GM08714 (cell line): ENCODE results near the gene CAMK1.

ENCODE experiments used
- H3K4me3 ChIP-seq: fragments of 200-500 bp; sonication (Bioruptor generic); 2 replicates; pipeline ENCODE4 v1.5.1; 2014; ENCODE audit warnings: mild to moderate bottlenecking, low read length, inconsistent platforms
- ZNF274 ChIP-seq: IDR thresholded peaks from 2 replicates; pipeline ENCODE4 v1.6.1; 2012; ENCODE audit warnings: mild to moderate bottlenecking, low read depth, low read length

Gene CAMK1

GRCh38 chr3:9727041-9727595, 42.6 kb downstream of the CAMK1 start:
- H3K4me3 ChIP-seq = no peak overlapping the region
- TF ChIP-seq ZNF274 = no peak

GRCh38 chr3:9725775-9726515, 43.8 kb downstream of the CAMK1 start:
- TF ChIP-seq ZNF274 = no peak
- no peak overlapping the region for H3K4me3 ChIP-seq

DNA sequence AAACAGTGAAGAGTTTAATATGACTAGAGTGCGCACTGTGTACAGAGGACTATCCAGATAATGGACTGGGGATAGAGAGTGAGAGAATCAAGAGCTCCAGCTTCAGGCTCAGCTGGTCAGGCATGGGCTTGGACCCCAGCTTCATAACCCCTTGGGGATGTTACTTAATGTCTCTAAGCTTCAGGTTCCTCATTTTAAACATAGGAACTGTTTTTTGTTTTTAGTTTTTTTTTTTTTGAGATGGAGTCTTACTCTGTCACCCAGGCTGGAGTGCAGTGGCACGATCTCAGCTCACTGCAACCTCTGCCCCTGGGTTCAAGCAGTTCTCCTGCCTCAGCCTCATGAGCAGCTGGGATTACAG, 48.1 kb downstream of the CAMK1 start:
- TF ChIP-seq ZNF274 = no peak
- no peak overlapping the region for H3K4me3 ChIP-seq

DNA sequence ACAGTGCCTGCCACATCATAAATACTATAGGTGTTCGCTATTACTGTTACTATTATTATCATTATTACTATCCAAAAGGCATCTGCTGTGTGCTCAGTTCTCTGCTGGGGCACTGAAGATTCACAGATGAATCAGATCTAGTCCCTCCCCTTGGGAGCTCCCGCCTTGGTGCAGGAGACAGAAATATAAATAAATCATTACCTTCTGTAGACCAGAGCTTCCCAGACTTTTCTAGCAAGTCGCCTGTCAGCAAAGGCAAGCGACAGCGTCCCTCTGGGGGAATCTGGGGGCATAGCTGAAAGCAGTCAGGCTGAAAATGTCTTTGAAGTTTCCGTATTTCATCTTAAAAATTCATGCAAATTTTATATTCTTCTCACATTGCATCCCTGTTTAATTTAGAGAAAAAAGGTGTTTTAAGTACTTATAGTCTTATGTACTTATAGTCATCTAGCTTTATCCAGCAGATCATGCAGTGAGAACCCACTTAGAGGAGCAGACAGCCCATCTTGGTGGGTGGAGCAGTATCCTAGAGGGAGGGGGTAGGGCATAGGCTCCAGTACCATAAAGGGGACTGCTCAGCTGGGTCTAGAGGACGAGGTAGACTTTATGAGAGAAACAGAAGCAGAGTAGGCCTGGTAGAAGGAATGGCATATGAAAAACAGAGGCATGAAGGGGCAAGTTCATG, 48.6 kb downstream of the CAMK1 start:
- no peak for TF ChIP-seq ZNF274
- no peak overlapping the region for H3K4me3 ChIP-seq

DNA sequence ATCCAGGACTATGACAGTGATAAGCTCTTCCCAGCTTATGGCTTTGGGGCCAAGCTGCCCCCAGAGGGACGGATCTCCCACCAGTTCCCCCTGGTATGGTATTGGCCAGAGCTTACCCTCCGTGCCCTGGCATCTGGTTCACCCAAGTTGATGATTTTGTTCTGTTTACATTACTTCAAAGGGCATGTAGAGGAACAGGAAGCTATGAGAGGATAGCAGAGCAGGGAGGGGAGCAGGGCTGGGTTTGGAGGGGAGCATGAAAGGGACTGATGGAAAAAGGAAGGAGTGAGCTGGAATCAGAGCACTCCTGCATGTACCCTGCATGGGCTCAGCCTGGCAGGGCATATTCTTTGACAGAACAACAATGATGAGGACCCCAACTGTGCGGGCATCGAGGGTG, 51.6 kb downstream of the CAMK1 start:
- no peak overlapping the region for H3K4me3 ChIP-seq
- TF ChIP-seq ZNF274 = no peak

DNA sequence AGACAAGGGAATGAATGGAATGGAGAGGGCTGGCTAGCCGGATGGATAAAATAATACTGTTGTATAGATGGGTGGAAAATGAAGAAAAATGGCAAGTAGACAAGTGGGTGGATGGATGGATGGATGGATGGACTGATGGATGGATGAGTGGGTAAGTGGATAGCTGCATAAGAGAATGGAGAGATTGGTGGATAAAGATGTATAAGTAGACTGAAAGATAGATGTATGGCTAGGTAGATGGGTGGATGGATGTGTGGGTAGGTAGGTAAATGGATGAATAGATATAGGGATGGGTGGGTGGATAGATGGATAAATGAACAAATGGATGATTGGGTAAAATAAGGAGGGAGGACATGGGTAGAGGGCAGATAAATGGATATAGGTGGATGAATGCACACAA, 52.2 kb downstream of the CAMK1 start:
- no peak for TF ChIP-seq ZNF274
- no peak overlapping the region for H3K4me3 ChIP-seq

GRCh38 chr3:9716801-9717555, 52.8 kb downstream of the CAMK1 start:
- H3K4me3 ChIP-seq = no peak overlapping the region
- TF ChIP-seq ZNF274 = no peak

DNA sequence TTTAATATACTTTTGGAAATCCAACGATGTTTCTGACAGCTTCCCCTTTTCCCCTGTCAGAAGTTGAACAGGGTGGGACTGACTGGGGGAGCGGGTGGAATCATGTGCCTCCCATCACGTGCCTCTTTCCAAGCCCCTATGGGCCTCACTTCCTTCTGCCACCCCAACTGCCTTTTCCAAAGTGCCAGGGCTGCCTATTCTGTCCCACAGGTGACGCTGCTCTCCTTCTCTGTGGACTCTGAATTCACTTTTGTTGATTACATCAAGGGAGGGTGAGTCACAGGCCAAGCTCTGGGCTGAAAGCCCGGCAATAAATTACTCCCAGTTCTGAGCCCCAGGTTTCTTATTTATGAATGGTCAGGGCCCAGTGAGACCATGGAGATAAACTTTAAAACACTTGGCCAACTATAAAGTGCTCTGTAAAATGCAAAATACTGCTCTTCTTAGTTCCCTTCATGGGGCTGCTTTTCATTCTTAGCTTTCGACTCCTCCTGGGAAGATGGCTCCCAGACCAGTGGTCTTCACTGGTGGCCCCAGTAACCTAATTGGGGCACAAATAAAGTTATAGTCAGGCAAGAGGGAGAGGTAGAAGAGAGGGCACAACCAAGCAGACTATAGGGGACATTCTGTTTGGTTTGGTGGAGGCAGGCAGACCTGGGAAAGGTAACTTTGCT, 53.8 kb downstream of the CAMK1 start:
- no peak overlapping the region for H3K4me3 ChIP-seq
- TF ChIP-seq ZNF274 = no peak

- no peak for TF ChIP-seq ZNF274
- no peak overlapping the region for H3K4me3 ChIP-seq
These were observed 54.6 kb downstream of the CAMK1 start for GRCh38 chr3:9715136-9715535.

DNA sequence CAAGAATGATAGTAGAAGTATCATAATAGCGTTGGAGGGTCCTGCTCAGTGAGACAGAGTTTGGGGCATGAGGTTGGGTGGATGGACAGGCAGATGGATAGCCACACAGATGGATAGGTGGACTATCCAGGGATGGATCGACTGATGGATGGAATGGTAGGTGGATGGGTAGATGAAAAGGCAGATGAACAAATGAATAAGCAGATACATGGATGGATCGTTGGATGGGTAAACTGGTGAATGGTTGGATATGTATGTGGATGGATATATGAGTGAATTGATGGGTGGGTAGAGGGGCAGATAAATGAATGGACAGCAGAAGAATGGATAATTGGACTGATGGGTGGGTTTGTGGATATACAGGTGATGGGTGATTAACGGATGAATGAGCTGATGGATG, 56.6 kb downstream of the CAMK1 start:
- H3K4me3 ChIP-seq = no peak overlapping the region
- TF ChIP-seq ZNF274 = no peak

DNA sequence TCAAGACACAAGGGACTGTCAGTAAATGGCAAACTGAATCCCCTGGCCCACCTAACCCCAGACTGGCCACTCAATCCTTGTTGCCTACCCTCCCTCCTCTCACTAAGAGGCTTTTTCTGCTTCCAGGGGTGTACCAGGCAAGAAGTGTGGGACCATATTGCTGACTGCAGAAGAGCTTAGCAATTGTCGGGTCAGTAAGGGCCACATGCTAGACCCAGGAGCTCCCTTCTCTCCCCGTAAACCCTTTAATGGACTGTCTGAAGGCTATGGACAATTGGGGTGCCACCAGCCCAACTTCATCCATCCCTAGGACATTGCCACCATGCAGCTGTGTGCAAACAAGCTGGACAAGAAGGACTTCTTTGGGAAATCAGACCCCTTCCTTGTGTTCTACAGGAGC, 57.3 kb downstream of the CAMK1 start:
- no peak overlapping the region for H3K4me3 ChIP-seq
- TF ChIP-seq ZNF274 = no peak

DNA sequence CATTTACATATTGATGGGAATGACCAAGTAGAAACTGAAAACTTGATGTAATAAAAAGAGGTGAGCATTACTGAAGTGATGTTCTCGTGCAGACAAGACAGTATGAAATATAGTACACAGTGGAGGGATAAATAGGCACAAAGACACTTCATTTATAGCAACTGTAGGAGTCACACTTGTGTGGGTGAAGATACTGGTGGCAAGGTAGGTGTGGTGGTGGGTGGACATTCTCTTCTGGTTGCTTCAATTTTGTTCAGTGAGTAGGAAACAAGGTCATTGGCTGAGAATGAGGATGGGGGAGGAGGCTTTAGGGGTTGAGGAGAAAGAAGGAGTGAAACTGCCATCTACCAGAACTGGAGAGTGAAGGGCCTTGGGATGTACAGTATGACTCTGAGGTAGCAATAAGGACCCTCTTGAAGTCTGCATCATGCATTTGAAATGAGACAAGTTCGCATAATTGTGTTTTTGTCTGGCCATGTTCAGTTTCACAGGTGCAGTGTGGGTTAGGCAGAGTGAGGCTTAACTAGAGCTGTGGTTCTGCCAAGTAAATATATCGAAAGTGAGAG, 59.5 kb downstream of the CAMK1 start:
- TF ChIP-seq ZNF274 = no peak
- H3K4me3 ChIP-seq = no peak overlapping the region
